Right lobe of liver (tissue), 4 donors: ENCODE data around the gene SEMA4B.

Experiments
- CTCF ChIP-seq, 4 donors: fragments of 200-600 bp in 3 of 4; fragments of 450-650 bp in 1 of 4; IDR thresholded peaks; one replicate each; pipeline versions ENCODE4 v1.5.1 to v1.8.0; 2016 to 2022; ENCODE audit warnings: antibody characterized with exemption in 4 of 4, mild to moderate bottlenecking in 2 of 4
- POLR2A ChIP-seq: fragments of 450-650 bp; IDR thresholded peaks from one replicate; pipeline ENCODE4 v1.6.1; 2017; ENCODE audit warnings: antibody characterized with exemption, mild to moderate bottlenecking
- donor health status: DM: no; HTN: no; CAD: no.
- donor health status: DM: no; HTN: no; CAD: no.
- donor health status: DM: no; HTN: yes; CAD: no.

DNA sequence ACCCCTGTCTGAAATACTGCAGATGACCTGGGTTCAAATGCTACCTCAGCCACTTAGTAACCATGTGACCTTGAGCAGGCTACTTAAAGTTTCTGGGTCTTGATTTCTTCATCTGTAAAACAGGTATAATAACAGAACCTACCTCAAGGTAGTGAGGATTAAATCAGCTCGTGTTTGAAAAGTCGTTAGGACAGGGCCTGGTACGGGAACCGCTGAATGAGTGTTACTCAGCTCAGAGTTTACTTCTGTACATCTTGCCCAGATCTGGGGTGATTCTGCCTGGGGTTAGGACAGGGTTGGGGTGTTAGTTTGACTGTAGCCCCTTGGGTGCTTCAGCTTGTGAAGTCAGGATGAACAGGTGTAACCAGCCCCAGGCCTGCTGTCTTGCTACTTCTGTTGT lies 1.8 kb downstream of the SEMA4B start:
- TF ChIP-seq CTCF (IDR thresholded peaks at IDR 0.05) = no peak
- TF ChIP-seq POLR2A = no peak
